Stimulated activated CD8-positive, alpha-beta memory T cell treated with anti-CD3 and anti-CD28 coated beads, Interleukin-2, amount 100 ng/mL, for 1 hour (primary cell): ENCODE data around the gene RNU2-1.
"Not testable (repeated sequence)": the region's sequence is repeated elsewhere in the genome, so short reads cannot be mapped to it uniquely, and the experiment has no call there.

Experiments
- DNase-seq, 2 donors: peaks; one replicate each; pipeline ENCODE4 v3.0.0-alpha.2; 2020; ENCODE audit warnings: low read depth in 2 of 2

Gene RNU2-1

DNA sequence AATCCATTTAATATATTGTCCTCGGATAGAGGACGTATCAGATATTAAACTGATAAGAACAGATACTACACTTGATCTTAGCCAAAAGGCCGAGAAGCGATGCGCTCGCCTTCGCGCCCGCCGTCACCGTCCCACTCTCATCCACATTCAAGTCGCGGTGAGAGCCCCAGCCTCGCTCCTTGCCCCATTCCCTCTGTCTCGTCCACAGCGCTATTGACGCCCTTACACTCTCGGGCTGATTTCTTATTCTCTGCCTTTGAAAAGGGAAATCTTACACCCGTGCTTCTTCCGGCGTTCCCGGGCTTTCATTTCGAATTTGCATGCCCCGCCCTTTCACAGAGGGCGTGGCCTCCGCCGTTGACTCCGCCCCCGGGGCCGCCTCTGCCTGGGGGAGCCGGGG is at the start of gene RNU2-1:
Gene RNU2-1, minus strand, starts transcription at position 101 of the 400 bp plus-strand sequence.
- DNase-seq = not testable (repeated sequence)

DNA sequence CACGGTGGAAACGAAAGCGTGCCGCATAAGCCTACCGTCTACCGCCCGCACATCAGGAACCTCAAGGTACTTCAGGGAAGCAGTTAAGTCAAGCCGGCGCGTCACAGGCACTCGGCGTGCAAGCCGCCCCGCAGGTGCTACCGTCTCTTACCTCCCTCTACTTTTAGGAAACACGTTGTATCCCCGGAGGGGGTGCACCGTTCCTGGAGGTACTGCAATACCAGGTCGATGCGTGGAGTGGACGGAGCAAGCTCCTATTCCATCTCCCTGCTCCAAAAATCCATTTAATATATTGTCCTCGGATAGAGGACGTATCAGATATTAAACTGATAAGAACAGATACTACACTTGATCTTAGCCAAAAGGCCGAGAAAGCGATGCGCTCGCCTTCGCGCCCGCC is 39.1 kb upstream of the RNU2-1 start:
- not testable (repeated sequence) for DNase-seq

DNA sequence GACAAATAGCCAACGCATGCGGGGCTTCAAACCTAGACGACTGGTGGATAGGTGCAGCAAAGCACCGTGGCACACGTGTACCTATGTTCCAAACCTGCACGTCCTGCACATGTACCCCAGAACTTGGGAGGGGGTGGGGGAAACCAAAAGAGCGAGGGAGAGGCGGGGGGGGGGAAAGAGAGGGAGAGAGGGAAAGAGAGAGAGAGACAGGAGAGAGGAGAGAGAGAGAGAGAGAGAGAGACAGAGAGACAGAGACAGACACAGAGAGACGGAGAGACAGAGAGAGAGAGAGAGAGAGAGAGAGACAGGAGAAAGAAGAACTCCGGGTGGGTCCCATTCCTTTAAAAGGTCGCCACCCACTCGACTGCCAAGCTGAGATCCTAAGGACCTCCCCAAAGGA is 38.7 kb upstream of the RNU2-1 start:
- not testable (repeated sequence) for DNase-seq

DNA sequence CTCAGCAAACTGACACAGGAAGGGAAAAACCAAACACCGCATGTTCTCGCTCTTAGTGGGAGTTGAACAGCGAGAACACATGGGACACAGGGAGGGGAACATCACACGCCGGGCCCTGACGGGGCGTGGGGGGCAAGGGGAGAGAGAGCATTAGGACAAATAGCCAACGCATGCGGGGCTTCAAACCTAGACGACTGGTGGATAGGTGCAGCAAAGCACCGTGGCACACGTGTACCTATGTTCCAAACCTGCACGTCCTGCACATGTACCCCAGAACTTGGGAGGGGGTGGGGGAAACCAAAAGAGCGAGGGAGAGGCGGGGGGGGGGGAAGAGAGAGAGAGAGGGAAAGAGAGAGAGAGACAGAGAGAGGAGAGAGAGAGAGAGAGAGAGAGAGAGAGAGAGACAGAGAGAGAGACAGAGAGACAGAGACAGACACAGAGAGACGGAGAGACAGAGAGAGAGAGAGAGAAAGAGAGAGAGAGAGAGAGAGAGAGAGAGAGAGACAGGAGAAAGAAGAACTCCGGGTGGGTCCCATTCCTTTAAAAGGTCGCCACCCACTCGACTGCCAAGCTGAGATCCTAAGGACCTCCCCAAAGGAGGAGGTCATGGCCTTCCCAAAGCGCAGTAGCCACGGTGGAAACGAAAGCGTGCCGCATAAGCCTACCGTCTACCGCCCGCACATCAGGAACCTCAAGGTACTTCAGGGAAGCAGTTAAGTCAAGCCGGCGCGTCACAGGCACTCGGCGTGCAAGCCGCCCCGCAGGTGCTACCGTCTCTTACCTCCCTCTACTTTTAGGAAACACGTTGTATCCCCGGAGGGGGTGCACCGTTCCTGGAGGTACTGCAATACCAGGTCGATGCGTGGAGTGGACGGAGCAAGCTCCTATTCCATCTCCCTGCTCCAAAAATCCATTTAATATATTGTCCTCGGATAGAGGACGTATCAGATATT is 37.1 kb upstream of the RNU2-1 start:
- not testable (repeated sequence) for DNase-seq

DNA sequence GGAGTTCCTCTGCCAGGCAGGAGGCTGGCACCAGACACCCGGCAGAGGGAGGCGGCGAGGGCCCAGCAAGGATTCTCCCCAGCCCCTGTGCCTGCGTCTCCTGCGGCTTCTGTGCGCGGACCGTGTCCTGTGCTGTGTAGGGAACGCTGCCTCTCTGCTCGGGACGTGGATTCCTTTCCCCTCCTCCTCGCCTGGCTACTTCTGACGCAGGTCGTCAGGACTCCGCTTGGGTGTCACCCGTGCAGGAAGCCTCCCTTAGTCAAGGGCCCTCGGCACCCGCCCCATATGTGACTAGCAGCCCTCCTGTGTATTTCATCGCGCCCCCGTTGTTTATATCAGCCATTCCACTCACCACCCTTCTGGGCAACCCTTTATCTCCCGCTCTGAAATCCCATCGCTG is 12.7 kb upstream of the RNU2-1 start:
- DNase-seq = not testable (repeated sequence)

DNA sequence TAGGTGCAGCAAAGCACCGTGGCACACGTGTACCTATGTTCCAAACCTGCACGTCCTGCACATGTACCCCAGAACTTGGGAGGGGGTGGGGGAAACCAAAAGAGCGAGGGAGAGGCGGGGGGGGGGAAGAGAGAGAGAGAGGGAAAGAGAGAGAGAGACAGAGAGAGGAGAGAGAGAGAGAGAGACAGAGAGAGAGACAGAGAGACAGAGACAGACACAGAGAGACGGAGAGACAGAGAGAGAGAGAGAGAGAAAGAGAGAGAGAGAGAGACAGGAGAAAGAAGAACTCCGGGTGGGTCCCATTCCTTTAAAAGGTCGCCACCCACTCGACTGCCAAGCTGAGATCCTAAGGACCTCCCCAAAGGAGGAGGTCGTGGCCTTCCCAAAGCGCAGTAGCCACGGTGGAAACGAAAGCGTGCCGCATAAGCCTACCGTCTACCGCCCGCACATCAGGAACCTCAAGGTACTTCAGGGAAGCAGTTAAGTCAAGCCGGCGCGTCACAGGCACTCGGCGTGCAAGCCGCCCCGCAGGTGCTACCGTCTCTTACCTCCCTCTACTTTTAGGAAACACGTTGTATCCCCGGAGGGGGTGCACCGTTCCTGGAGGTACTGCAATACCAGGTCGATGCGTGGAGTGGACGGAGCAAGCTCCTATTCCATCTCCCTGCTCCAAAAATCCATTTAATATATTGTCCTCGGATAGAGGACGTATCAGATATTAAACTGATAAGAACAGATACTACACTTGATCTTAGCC is 7.0 kb upstream of the RNU2-1 start:
- DNase-seq = not testable (repeated sequence)

DNA sequence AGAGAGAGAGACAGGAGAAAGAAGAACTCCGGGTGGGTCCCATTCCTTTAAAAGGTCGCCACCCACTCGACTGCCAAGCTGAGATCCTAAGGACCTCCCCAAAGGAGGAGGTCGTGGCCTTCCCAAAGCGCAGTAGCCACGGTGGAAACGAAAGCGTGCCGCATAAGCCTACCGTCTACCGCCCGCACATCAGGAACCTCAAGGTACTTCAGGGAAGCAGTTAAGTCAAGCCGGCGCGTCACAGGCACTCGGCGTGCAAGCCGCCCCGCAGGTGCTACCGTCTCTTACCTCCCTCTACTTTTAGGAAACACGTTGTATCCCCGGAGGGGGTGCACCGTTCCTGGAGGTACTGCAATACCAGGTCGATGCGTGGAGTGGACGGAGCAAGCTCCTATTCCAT is 5.8 kb upstream of the RNU2-1 start:
- not testable (repeated sequence) for DNase-seq

DNA sequence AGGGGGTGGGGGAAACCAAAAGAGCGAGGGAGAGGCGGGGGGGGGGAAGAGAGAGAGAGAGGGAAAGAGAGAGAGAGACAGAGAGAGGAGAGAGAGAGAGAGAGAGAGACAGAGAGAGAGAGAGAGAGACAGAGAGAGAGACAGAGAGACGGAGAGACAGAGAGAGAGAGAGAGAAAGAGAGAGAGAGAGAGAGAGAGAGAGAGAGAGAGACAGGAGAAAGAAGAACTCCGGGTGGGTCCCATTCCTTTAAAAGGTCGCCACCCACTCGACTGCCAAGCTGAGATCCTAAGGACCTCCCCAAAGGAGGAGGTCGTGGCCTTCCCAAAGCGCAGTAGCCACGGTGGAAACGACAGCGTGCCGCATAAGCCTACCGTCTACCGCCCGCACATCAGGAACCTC is 514 bp downstream of the RNU2-1 start:
- not testable (repeated sequence) for DNase-seq

DNA sequence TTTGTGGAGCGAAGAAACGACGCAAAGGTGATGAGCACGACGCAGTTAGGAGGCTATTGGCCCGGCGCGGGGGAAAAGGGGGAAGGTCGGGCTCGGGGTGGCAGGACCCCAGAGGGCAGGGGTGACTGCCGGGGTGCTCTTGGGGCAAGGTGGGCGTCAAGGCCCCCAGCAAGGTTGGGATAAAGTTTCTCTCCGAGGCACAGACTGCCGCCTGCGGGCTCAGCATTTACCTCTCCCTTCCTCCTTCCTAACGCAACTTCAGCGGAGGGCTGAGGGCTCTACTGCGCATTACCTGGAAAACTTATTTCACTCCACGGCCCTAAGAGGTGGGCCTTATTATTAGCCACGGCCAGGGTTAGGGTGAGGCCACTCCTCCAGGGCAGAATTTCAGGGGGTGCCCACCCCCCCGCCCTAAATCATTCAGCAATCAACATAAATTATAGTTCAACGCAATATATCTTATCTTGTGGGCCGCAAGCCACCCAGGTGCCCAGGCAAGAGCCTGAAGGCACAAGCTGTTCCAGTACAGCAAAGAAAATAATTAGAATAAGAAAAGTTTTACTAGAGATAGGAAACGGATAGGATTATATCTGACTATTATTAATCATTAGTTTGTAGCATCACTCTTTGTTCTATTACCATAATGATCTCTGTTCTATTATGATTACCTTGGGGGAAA is 1.6 kb downstream of the RNU2-1 start:
- DNase-seq = not testable (repeated sequence)

DNA sequence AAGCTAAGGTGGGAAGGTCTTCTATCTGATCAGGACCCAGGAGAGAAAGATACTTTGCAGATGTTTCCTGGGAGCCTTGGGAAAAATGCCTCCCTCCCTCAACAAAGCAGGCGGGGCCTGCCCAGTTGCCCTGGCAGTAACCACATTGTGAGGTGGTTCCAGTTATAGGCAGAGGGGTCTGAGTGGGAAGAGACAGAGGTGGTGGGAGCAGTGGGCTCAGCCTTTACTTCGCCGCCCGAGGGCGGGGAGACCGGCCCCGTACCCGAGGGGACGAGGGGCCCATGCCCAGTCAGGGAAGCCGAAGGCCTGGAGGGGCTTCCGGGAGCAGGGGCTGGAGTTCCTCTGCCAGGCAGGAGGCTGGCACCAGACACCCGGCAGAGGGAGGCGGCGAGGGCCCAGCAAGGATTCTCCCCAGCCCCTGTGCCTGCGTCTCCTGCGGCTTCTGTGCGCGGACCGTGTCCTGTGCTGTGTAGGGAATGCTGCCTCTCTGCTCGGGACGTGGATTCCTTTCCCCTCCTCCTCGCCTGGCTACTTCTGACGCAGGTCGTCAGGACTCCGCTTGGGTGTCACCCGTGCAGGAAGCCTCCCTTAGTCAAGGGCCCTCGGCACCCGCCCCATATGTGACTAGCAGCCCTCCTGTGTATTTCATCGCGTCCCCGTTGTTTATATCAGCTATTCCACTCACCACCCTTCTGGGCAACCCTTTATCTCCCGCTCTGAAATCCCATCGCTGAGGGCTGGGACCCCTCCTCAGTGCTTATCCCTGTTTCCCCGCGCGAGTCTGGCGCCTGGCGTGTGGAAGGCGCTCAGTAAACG is 2.4 kb downstream of the RNU2-1 start:
- not testable (repeated sequence) for DNase-seq

DNA sequence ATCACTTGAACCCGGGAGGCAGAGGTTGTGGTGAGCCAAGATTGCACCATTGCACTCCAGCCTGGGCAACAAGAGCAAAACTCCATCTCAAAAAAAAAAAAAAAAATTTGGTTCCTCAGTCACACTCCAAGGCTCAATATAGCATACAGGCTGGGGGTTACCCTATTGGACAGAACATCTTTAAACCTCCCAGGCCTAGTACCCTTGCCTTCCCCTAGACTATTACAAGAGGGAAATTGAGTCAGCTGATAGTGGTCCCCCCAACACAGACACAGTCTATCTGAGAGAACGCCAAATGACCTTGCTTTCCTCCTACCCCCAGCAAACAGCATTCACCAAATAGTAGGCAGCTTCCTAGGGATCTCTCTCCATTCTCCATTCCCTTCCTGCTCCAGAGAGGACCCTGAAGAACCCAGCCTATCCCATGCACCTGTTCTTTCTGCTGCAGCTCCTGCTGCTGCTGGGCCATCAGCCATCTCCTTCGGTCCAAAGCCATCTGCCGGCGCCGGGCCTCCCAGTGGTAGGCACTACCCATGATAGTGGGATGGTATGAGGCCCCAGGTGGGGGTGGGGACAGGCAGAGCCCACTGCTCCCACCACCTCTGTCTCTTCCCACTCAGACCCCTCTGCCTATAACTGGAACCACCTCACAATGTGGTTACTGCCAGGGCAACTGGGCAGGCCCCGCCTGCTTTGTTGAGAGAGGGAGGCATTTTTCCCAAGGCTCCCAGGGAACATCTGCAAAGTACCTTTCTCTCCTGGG is 5.6 kb downstream of the RNU2-1 start, which contains the start of gene CCDC200:
Gene CCDC200, minus strand, starts transcription at position 604 of the 763 bp plus-strand sequence. Its CDS starts 69 bp downstream, at position 535.
- not testable (repeated sequence) for DNase-seq

DNA sequence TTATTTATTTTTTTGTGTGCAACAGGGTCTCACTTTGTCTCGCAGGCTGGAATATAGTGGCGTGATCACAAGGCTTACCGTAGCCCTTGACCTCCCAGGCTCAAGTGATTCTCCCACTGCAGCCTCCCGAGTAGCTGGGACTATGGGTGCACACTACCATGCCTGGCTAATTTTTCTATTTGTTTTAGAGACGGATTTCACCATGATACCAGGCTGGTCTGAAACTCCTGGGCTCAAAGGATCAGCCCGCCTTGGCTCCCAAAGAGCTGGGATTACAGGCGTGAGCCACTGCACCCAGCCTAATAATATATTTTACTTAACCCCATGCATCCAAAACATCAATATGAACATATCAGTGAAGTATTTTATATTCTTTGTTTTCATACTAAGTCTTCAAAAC is 7.4 kb downstream of the RNU2-1 start:
- DNase-seq = no peak

DNA sequence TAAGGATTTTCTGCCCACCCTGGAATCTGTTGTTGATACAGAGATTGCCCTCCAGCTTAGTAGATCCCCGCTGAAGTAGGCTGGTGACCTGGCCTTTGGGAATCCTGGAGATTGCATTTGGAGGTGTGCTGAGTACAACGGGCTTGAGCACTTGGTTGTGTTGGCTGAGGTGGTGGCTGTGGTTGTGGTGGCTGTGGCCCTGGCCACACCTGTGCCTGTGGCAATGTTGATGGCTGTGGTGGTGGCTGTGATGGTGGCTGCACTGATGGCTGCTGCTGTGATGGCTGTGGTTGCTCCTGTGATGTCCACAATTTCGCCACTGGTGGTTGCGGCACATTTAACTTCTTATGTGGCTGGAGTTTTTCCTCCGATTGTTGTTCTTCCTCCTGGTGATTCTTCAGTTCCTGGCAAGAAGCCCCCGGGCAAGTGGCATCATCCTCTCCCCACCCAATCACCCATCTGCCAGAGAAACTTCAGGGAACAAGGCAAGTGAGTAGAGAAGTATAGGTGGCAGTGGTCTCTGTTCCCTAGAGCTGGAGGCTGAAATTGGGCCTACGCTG is 9.6 kb downstream of the RNU2-1 start:
- DNase-seq = no peak

DNA sequence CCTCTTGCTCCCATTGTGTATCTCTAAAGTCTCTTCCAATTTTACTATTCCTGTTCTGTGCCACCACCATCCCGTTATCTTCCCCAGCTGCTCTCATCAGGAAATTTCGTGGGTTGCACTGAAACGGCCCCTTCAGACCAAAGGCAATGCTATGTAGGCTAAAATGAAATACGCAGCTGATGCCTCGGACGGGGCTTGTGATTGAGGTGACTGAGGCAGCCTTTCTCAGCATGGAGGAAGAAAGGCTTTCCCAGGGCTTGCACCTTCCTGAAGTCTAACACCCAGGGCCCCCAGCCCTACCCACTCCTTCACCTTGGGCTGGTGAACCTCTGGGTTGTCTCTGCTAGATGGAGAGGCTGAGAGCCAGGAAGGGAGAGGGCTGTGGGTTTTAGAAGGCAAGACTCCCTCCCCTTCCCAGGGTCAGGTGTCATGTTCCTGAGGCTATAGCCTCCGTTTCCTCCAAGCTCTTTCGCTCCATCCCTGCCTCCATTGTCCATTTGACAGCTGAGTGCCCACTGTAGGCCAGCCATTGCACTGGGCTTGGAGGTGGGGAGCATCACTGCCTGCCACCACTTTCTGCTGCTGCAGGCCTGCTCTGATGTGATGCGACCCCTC is 13.2 kb downstream of the RNU2-1 start:
- no peak for DNase-seq

DNA sequence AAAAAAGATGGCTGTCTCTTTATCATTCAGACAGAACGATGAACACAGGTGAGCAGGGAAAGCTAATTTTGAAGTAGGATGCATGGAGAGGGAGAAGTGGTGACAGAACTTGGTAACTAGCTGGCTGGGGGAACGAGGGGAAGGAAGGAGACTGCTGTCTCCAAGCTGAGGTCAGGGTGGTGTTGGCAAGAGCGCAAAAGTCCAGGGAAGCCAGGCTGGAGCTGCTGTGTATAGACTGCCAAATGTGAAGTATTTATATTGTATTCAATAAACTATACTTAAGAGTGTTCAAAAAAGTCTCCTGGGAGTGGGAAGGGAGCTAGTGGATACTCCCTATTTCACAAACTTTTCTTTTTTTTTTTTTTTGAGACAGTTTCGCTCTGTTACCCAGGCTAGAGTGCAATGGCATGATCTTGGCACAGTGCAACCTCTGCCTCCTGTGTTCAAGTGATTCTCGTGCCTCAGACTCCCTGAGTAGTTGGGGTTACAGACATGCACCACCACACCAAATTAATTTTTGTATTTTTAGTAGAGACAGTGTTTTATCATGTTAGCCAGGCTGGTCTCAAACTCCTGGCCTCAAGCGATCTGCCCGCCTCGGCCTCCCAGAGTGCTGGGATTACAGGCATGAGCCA is 13.9 kb downstream of the RNU2-1 start:
- DNase-seq = no peak

DNA sequence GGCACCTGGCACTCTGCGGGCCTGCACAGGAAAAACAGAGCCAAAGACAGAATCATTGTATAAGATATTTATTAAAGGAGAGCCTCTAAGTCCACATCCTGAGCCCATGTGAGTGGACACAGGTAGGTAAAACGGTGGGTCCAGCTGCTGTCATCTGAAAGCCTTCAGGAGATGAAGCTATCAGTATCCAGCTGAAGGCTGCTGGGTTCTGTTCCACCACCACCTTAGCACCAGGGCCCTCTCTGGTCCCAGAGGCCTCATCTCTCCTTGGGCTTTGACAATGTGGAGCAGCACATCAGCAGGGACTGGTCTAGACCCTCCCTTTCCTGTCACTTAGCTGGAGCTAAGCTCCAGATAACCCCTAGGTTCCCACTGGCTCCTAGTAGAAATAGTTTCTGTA is 14.8 kb downstream of the RNU2-1 start:
- no peak for DNase-seq

DNA sequence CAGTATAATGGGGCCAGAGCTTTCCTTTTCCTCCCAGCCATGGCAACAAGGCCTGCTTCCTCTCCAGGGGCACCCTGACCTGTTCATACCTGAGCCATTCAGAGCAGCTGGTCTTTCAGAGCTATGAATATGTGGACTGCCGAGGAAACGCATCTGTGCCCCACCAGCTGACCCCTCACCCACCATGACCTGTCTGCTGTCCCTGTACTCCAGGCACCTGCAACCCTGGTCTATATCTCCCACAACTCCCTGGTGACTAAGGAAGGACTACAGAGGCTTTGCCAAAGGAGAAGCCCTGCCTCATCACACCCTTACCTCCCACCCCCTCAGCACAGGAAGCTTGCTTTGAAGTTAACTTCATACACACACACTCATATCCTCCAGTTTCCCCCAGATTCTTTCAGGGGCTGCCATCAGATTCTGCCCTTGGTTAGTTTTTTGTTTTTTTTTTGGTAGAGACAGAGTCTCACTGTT is 16.1 kb downstream of the RNU2-1 start:
- DNase-seq = no peak

DNA sequence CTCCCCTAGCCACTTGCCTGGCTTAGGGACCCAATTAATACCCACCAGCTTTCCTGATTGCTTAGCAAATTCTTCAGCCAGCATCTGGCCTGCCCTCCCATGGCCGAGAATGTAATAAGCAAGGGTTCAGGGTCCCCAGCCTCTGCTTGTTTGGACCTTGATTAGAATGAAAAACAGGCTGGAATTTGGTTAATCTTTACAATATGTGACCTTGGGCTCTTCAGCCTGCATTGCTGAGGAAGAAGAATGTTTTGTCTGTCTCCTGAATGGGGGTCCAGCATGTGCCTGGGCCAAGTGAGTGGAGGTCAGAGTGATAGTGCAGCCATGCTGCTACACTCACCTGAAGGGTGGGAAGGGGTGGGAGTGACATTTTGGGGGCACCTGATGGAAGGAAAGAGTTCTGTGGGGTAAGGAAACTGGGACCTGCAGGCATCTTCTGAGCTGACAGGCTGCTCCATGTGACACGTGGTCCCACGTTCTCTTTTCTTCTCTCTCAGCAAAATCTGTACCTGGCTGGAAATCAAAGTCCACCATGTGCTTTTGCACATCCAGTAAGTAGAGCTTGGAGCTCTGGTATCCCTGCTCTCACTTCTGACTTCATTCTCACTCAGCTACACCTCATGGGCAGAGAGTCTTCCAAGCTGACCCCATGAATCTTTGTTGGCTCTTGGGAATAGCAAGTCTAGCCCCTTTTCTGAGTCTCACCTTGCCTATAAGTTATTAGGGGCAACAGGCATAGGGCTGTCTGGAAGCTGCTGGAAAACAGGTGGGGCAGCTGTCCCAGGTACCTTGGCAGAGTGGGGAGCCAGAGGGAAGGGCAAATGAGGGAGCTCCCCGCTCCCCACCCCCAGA is 16.8 kb downstream of the RNU2-1 start:
- no peak for DNase-seq
